ENCODE measurements around the gene SRPX2. TPM values are rescaled to one million over a fixed set of nuclear protein-coding genes. Genes with fewer than 3 reads are reported as not detected.

SRPX2 gene, protein sequence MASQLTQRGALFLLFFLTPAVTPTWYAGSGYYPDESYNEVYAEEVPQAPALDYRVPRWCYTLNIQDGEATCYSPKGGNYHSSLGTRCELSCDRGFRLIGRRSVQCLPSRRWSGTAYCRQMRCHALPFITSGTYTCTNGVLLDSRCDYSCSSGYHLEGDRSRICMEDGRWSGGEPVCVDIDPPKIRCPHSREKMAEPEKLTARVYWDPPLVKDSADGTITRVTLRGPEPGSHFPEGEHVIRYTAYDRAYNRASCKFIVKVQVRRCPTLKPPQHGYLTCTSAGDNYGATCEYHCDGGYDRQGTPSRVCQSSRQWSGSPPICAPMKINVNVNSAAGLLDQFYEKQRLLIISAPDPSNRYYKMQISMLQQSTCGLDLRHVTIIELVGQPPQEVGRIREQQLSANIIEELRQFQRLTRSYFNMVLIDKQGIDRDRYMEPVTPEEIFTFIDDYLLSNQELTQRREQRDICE
- not detected for total RNA-seq

DNA sequence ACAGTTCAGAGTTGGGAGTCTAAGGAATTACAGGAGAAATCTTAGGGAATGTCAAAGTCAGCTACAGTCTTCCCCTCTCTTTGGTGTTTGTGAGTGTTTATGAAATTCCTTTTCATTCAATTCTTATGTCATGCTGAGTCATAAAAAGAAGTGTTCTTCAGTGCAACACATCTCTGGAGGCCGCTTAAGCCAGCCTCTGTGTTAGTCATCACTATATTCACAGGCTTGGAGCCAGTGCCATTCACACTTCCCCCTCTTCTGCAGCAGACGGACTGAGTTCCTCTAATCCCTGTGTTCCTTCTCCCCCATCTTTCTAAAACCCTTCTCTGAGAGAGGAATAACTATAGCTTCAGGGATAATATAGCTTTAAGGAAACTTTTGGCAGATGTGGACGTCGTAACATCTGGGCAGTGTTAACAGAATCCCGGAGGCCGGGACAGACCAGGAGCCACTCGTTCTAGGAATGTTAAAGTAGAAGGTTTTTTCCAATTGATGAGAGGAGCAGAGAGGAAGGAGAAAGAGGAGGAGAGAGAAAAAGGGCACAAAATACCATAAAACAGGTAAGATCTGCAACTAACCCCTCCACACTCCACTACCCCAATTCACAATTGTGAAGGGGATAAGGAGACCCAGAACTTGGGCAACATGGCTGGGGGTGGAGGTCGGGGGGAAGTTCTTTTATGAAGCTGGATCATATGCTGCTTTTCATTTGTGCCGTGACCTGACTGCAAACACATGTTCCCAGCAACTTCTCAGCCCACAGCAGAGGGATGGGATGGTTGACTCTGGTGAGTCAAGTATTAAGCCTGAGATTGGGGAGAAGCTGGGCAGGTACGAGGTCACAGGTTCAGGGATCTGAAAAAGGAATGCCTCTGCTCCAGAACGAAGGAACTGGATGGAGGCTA is at the start of gene SRPX2:
Gene SRPX2, plus strand, starts transcription at position 244 of the 905 bp plus-strand sequence. CDS start 2,124 bp downstream, outside the sequence.
- DNase-seq: no peak

DNA sequence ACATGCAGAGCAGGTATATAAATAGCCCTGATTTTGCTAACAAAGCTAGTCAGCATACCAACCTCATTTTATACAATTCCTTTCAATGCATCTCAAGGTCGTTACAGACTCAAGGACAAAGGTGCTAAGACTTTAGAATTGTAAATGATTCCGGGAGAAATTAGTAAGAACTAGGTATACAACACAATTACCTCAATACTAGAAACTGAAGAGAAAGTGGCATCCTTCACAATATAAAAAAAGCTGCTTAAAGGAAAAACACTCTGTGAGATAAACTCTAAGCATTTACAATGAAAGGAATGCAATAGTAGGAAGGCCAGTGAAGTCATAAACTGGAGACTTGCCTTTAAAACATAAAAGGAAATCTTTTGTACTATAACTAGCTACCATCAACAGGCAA is 47.4 kb upstream of the SRPX2 start:
- DNase-seq: no peak

DNA sequence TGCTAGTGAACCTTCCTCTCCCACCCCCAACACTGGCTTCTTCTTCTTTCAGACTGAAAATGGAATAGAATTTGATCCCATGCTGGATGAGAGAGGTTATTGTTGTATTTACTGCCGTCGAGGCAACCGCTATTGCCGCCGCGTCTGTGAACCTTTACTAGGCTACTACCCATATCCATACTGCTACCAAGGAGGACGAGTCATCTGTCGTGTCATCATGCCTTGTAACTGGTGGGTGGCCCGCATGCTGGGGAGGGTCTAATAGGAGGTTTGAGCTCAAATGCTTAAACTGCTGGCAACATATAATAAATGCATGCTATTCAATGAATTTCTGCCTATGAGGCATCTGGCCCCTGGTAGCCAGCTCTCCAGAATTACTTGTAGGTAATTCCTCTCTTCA is 44.5 kb upstream of the SRPX2 start:
- no peak for DNase-seq

DNA sequence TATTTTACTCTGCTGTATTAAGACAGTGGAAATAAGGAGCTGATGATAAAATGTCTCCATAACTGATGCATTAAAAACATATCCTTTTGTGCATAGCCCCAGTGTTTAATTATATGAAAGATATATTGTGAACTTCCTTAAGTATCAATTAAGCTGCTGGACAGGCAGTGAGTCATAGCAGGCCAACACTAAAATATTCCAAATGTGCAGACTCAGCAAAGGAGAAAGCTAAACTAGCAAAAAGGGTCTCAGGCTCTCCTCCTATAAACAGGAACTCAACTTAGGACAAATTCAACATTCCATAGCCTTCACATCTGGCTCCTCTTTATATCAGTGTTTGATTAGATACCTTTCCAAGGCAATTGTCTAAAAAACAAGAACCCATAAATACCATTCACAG is 43.7 kb upstream of the SRPX2 start:
- no peak for DNase-seq

DNA sequence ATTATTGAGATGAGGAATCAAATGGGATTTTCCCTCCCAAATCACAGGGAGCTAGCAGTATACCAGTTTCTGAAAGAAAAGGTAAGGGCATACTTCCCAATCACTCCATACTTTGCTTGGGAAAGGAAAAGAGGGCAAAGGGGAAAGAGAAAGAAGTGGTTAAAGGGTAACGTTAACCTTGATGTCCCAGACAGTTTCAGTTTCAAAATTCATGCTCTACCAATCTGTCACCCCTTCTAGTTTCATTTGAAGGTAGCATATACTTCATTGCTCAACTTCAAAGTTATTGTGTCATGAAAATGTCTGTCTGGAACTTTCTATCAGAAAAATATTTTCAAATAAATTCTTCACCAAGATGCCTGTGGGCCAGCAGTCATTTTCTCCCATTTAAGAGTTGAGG is 43.2 kb upstream of the SRPX2 start:
- no peak for DNase-seq

DNA sequence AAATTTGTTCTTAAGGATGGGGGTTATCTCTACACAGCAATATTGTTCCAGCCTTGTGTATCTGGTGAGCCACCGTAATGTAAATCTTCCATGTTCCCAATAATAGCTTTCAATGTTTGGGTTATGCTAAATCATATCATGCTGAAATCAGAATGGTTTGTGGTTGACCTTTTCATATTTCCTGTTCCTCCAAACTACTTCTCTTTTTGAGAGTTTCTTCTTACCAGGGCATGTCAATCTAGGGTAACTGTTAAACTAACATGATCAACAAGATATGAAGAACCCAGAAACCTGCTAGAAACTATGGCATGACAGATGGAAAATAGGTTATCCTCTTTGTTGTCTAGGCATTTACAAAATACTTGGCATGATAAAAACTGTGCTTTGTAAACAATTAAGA is 37.2 kb upstream of the SRPX2 start:
- DNase-seq: no peak

DNA sequence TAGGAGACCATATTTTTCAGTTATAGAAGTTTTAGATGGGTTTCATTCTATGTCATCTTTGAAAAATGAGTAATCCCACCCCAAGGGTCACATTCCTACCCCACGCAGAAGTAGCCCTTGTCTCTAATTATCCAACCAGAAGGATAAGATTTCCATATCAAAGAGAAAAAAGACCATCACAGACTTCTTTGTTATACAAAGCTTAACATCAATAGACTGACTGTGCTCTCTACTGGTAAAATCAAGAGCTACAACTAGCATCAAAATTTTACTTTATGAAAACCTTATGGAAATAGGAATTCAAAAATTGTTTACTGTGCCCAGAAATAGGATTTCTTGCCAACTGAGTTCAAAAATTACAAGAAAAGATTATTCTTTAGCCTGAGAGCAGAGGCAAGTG is 34.4 kb upstream of the SRPX2 start:
- no peak for DNase-seq

DNA sequence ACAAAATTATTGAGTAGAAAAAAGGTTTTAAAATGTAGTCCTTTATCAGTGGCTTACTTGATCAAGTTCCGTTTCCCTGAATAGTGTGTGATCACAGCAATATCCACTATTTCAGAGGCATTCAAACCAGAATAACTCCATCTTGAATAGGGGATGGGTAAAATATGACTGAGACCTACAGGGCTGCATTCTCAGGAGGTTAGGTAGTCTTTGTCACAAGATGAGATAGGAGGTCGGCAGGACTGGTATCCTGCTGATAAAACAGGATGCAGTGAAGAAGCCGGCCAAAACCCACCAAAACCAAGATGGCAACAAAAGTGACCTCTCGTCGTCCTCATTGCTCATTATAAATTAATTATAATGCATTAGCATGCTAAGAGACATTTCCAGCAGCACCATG is 32.0 kb upstream of the SRPX2 start:
- DNase-seq: no peak

DNA sequence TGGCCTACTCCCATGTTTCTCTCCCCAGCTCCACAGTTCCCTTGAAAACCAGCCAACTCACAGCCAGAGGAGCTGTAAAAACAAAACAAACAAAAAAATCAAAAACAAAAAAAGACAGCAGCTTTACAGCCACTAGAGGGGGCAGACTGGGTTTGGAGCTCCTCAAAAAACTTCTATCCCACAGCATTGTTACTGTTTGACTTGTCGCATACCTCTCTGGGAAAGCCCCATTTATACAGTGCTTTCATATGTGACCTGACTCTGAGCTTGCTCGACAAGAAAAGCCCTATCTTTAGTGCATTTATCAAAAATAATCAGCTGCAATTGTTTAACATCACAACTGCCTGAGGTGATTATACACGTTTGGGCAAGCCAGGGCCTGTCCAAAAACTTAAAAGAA is 29.0 kb upstream of the SRPX2 start:
- no peak for DNase-seq

DNA sequence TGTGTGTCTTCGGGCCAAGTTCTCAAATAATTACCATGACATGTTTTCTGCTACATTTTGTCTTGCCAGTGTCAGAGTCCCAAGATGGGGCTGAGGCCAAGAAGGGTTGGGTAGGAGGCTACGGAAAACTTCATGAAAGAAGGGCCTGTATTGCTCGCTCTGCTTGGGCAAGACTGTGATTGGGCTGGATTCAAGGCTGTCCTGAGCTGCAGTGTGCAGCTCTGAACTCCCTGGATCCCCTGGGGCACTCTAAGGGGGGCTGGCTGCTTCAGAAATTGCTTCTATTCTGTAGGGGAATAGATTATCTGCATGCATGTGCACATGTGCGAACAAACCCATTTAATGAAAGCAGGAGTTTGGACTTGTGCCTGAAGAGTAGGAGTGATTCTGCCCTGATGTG is 21.0 kb upstream of the SRPX2 start:
- DNase-seq: no peak

DNA sequence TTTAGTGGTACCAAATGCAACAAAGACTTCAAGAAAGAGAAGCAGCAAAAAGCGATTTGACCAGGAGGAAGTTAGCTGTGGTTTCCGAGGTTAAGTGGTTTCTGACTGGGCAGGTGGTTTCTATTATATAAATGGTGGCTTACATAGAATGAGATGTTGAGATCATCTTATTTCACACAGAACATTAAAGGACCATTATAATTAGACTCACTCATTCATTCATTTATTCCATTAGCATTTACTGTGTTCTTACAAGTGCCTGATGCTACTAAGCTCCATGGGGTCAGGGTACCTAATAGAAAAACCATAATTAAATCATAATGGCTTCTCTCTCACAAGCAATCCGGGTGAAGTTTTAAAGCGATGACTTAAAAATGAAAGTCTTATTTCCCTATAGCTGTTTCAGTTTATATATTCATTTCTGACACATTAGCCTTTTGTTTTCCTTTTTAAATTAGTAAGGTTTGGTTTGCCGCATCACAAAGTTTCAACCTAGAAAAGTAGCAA is 18.0 kb upstream of the SRPX2 start:
- no peak for DNase-seq

DNA sequence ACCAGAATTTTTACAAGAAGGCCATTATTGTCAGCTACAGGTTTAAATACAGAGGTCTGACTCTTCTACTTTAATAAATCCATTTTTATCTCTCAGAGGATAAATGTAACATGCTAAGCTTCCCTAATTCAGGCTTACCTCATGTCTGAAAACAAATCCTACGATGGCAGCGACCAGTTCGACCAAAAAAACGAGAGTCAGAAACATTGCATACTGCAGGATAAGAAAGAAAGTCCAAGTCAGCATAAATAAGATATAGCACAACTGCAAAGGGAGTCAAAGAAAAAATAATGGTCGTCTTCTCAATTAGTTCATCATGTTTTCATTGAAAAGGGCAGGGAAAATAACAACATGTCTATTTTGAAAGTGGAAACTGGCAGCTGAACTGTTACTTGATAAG is 9.0 kb upstream of the SRPX2 start:
- DNase-seq: no peak

DNA sequence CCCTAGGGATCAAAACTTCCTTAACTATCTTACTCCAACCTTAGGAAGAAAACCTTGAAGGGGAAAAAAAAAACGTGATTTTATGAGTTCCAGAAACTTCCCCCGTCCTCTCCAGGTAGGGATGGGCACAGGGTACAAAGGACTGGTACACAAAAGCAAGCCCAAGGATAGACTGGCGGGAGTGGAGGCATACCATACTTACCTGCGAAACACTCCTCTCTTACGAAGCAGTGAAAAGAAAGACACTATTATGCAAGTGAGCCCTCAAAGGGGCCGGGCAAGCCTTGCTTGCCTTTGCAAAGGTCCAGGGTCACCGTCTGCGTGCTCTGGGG is 8.0 kb upstream of the SRPX2 start:
- DNase-seq: no peak

DNA sequence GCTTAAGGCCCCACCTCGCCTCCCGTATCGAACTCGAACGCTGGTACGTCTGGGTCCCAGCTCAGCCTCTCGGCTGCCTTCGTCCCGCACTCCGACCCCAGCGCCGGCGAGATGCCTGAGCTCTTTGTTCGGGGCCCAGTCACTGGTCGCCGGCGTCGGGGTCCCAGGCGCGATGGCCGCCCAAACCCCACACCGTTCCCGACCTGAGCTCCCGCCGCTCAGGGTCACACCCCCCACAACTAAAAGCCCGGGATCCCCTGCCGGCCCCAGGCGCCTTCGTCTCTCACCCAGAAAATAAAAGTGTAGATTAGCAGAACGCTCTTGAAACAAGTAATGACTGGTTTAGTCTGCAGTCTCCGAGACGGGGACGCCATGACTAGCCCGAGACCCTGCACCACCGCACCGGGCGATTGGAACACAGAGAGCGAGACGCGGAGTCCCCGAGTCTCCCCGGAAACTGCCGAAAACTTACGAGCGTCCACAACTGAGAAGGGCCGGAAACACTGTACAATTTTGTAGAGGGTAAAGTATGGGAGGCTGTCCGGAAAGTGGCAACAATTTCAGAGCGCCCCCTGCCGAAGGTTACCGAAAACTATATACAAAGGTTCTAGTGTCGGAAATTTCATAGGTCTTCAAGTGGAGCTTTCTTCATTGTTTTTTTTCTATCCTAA is 7.5 kb upstream of the SRPX2 start, which contains the start of gene TSPAN6:
Gene TSPAN6, minus strand, starts transcription at position 486 of the 671 bp plus-strand sequence. Its CDS starts 112 bp downstream, at position 374.
- DNase-seq: peak; percentile 50

DNA sequence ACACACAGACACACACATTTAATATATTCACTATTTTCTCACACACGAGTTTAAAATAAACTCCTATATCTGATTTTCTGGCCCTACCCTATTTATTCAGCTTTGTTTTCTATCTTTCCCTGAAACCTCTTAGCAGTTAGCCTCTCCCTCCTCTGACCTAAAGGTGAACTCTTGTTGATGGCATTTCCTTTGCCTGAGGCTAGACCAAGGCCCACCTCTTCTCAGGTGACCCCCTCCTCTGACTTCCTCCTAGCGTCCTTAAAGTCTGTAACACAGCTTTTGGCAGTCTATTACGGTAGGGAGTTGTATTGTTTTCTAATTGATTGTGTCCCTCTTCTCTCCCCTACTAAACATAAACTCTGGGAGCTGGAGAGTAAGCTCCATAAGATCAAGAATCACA is 1.7 kb upstream of the SRPX2 start:
- no peak for DNase-seq

DNA sequence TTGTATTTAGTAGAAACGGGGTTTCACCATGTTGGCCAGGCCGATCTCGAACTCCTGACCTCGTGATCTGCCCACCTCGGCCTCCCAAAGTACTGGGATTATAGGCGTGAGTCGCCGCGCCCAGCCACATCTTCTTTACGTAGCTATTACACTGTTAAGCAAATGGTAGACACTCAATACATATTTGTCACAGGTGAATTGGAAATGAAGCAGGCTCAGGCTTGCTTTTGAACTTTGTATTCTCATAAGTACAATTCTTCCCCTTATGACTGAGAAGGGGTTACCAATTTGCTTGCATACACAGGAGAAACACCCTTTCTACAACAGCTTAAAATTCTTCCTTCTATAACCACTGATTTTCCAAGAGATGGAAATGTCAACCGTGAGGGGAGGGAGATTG is 787 bp upstream of the SRPX2 start:
- no peak for DNase-seq

DNA sequence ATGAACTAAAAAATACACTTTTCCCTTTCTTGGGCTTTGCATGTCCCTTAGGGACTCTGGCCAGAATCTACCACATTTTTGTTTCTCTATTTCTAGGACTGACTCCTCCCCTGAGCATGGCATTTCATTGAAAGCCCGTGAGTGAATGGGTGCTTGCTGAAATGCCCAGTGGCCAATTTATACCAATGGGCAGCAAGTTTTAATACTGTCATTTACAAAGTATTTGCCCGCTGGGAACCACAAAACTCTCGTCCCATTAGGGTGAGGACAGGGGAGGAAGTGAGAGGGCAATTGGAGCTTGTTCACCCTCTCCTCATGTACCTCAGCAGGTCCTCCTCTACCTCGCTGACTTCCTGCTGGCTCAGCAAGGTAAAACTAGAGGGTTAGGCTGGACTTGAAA is 1.1 kb downstream of the SRPX2 start:
- DNase-seq: no peak

DNA sequence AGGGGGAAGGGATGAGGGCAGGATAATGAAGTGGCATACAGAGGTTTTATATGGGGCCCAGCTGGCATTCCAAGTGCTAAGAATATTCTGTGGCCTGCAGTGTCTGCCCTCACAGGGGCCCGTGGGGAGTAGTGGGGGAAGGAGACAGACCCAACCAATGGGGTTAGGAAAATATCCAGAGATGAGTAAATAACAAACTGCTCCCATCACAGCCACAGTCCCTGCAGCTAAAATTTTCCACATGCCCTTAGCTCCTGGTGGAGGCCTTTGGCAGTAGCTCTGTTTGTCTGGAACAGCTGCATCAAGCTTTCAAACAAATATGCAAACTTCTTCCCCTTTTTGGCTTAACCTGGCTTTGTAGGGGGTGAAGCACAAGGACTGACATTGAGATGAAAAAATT is 3.1 kb downstream of the SRPX2 start:
- DNase-seq: no peak

DNA sequence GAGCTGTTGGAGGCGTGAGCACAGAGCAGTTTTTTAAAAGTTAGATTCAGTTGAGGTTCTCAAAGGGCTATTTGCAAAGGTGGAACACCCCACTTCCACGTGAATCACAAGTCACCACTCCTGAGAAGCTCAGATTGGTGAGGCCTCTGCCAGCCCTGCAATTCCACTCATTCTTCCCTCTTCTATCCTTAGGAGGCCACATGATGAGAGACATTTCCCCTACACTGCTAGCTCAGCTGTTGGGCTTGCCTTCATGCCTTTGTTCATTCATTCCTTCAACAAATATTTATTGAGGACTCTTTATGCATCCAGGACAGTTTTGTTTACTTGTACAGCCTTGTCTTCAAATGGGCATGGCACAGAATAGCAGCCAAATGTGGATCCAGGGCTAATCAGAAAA is 3.7 kb downstream of the SRPX2 start:
- no peak for DNase-seq

DNA sequence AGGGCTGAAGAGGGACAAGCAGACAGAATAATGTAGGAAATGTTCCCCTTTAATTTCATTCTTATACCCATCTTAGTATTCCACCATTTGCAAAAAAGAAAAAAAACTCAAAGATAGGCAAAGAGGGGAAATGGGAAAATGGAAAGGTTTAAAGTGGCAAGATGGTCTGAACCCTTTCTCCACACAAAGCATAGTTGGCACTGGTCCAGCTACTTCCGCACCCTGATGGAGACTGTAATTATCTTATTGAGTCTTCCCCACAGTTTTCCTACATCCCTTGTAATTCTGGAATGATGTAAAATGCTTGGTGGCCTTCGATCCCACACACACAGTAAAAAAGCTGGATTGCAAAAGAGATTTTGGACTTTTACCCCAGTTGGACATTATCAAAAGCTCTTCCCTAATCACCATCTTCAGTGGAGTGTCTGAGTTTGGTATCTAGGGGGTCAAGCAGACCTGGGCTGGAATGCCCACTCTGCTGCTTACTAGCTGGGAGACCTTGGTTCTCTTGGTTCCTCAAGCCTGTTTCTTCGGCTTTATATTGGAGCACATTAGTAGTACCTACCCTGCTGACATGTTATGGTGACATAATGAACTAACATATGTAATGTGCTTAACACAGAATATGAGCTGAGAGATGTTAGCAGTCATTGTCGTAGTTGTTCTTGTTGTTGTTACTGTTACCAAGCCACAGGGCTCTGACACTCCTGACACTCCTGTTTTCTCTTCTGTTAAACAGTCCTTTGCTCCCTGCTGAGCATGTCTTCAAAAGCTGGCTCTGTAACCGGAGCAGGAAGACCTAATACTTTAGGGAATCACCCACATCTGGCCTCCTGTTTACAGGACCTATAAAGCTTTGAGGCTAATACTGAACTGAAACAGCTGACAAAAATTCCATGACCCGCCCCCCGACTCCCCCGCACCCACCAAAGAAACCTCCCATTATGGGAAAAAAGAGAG is 4.7 kb downstream of the SRPX2 start:
- no peak for DNase-seq

DNA sequence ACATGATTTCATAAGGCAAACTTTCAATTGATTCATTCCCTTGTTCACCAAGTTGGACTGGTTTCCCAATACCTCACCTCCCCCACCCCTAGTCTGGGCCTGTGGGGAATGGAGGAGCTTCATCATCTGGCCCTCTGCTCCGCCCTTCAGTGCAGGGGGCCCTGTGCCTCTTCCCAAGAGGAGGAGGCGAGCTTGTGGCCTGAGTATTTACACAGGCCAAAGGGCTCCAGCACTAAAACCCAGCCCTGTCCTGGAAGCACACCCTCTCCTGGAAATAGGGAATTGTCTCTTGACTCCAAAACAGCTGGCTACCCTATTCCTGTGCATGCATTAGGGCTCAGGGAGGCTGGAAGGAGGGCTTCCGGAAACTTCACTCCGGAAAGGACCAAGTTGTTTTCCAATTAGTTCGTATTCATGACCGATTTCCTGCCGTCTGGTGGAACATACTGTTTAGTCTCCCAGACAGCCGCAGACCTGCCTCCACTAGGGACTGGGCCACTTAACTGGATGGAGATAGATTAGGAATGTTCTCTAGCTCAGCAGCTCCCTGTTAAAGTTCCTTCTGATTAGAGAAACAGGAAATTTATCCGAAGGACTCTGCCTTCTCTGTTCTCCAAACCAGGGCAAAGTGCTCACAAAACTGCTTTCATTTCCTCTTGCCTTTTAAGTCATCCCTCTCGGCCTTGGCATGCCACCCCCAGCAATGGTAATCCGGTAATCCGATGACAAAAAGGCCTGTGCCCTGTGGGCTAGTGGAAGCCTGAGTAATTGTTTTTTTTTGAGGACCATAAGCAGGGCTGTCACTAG is 5.8 kb downstream of the SRPX2 start:
- DNase-seq: no peak
